Muscle layer of duodenum (tissue), 2 donors: Measurements from ENCODE around the gene GP9.
"Not testable (repeated sequence)": the region's sequence is repeated elsewhere in the genome, so short reads cannot be mapped to it uniquely, and the experiment has no call there.

Experiments
- H3K27ac ChIP-seq: one replicate; pipeline ENCODE4 v1.7.0; 2013; ENCODE audit warnings: mild to moderate bottlenecking, low read length
- H3K27me3 ChIP-seq: one replicate; pipeline ENCODE4 v1.7.0; 2013; ENCODE audit warnings: low read depth, mild to moderate bottlenecking, control low read depth, low read length
- H3K36me3 ChIP-seq, 2 donors: one replicate each; pipeline ENCODE4 v1.7.0; 2013; ENCODE audit warnings: low read length in 2 of 2, control low read depth in 1 of 2, mild to moderate bottlenecking in 1 of 2; ENCODE audit not compliant: insufficient read depth in 2 of 2, control insufficient read depth in 1 of 2
- H3K4me1 ChIP-seq, 2 donors: one replicate each; pipeline ENCODE4 v1.7.0; 2013; ENCODE audit warnings: low read length in 2 of 2, mild to moderate bottlenecking in 2 of 2, control low read depth in 1 of 2, moderate library complexity in 1 of 2; ENCODE audit not compliant: insufficient read depth in 2 of 2, control insufficient read depth in 1 of 2
- H3K4me3 ChIP-seq, 2 donors: one replicate each; pipeline ENCODE4 v1.7.0; 2013; ENCODE audit warnings: low read length in 2 of 2, low read depth in 1 of 2, mild to moderate bottlenecking in 1 of 2
- H3K9me3 ChIP-seq, 2 donors: one replicate each; pipeline ENCODE4 v1.7.0; 2013; ENCODE audit warnings: low read length in 2 of 2, control low read depth in 1 of 2, mild to moderate bottlenecking in 1 of 2; ENCODE audit not compliant: control insufficient read depth in 1 of 2
- donor health status: healthy.

The GP9 gene

GRCh38 chr3:129105862-129106261 lies 45.3 kb downstream of the GP9 start:
- no peaks in the 10 kb centered on the region for H3K9me3 ChIP-seq
- peaks cover 5 to 10% of the 10 kb centered on the region in 2 donors for H3K36me3 ChIP-seq
- no peaks in the 10 kb centered on the region for H3K27me3 ChIP-seq
- H3K4me3 ChIP-seq: no peak overlapping the region
- no peaks in the 10 kb centered on the region for H3K4me1 ChIP-seq
- H3K27ac ChIP-seq: no peak overlapping the region

- no peaks in the 10 kb centered on the region for H3K27me3 ChIP-seq
- no peak overlapping the region for H3K4me3 ChIP-seq
- peaks cover 5 to 10% of the 10 kb centered on the region in 2 donors for H3K36me3 ChIP-seq
- H3K9me3 ChIP-seq: no peaks in the 10 kb centered on the region
- no peak overlapping the region for H3K27ac ChIP-seq
- no peaks in the 10 kb centered on the region for H3K4me1 ChIP-seq
These were observed 45.7 kb downstream of the GP9 start for GRCh38 chr3:129106320-129106719.

- Histone ChIP-seq H3K36me3 (peaks cover 5 to 10% of the 10 kb centered on the region in 2 donors), H3K4me3 (no peak overlapping the region), H3K27me3 (no peaks in the 10 kb centered on the region), H3K4me1 (no peaks in the 10 kb centered on the region), H3K9me3 (no peaks in the 10 kb centered on the region), H3K27ac (no peak overlapping the region)
These were observed 46.4 kb downstream of the GP9 start for GRCh38 chr3:129106866-129107565.

- Histone ChIP-seq H3K4me1 (no peaks in the 10 kb centered on the region), H3K27me3 (no peaks in the 10 kb centered on the region), H3K4me3 (no peak overlapping the region), H3K36me3 (peaks cover 5 to 10% of the 10 kb centered on the region in 2 donors), H3K9me3 (no peaks in the 10 kb centered on the region), H3K27ac (no peak overlapping the region)
These were observed 47.2 kb downstream of the GP9 start for GRCh38 chr3:129107793-129108192.

- H3K36me3 ChIP-seq: peaks cover 10 to 13% of the 10 kb centered on the region in 2 donors
These were observed 50.6 kb downstream of the GP9 start for GRCh38 chr3:129111076-129111780.

More at GRCh38 chr3:129111076-129111780, 50.6 kb downstream of the GP9 start:
- H3K27me3 ChIP-seq, H3K27ac ChIP-seq, H3K9me3 ChIP-seq, H3K4me3 ChIP-seq, H3K4me1 ChIP-seq: not testable (repeated sequence)
